Neural progenitor cell (in vitro differentiated cells): ENCODE results near the gene HECTD2. TPM values are rescaled to one million over a fixed set of nuclear protein-coding genes. Genes with fewer than 3 reads are reported as not detected.

Experiments used
- DNase-seq: peaks from one replicate; pipeline ENCODE4 v3.0.0-alpha.2; 2016; ENCODE audit warnings: low spot score
- H2AFZ ChIP-seq: fragments of 200-600 bp; sonication (generic); replicated peaks from 2 replicates; pipeline ENCODE4 v1.6.1; 2016; ENCODE audit warnings: antibody characterized with exemption
- H3F3A ChIP-seq: fragments of 200-600 bp; sonication (generic); 2 replicates; pipeline ENCODE4 v1.6.1; 2016; ENCODE audit warnings: antibody characterized with exemption, low read depth
- H3K27ac ChIP-seq: fragments of 200-600 bp; sonication (generic); 2 replicates; pipeline ENCODE4 v1.5.1; 2016; ENCODE audit warnings: mild to moderate bottlenecking
- H3K27me3 ChIP-seq: fragments of 200-600 bp; sonication (generic); 2 replicates; pipeline ENCODE4 v1.6.1; 2016; ENCODE audit warnings: mild to moderate bottlenecking, moderate library complexity
- H3K36me3 ChIP-seq: fragments of 200-600 bp; sonication (generic); 2 replicates; pipeline ENCODE4 v1.5.1; 2016
- H3K4me1 ChIP-seq: fragments of 200-600 bp; sonication (generic); 2 replicates; pipeline ENCODE4 v1.6.1; 2016; ENCODE audit warnings: mixed run types
- H3K4me2 ChIP-seq: fragments of 200-600 bp; sonication (generic); 2 replicates; pipeline ENCODE4 v1.6.1; 2016
- H3K4me3 ChIP-seq: fragments of 200-600 bp; sonication (generic); 2 replicates; pipeline ENCODE4 v1.5.1; 2016
- H3K79me2 ChIP-seq: fragments of 200-600 bp; sonication (generic); 2 replicates; pipeline ENCODE4 v1.6.1; 2016; ENCODE audit warnings: low read depth
- H3K9ac ChIP-seq: fragments of 200-600 bp; sonication (generic); 2 replicates; pipeline ENCODE4 v1.6.1; 2016
- H3K9me3 ChIP-seq: fragments of 200-600 bp; sonication (generic); 2 replicates; pipeline ENCODE4 v1.5.1; 2016; ENCODE audit warnings: low read depth
- H4K20me1 ChIP-seq: fragments of 200-600 bp; sonication (generic); 2 replicates; pipeline ENCODE4 v1.6.1; 2016; ENCODE audit warnings: low read depth
- H3K27ac Mint-ChIP-seq: 3 replicates; pipeline ENCODE4 v1.8.0; 2021; ENCODE audit warnings: mixed read lengths
- H3K27me3 Mint-ChIP-seq: 2 replicates; pipeline ENCODE4 v1.8.0; 2022; ENCODE audit warnings: low read depth, mild to moderate bottlenecking, inconsistent platforms, moderate library complexity, mixed read lengths; ENCODE audit not compliant: insufficient read depth
- H3K36me3 Mint-ChIP-seq: 3 replicates; pipeline ENCODE4 v1.8.0; 2021; ENCODE audit warnings: mixed read lengths
- H3K4me1 Mint-ChIP-seq: 3 replicates; pipeline ENCODE4 v1.8.0; 2021; ENCODE audit warnings: mixed read lengths
- H3K4me3 Mint-ChIP-seq: 3 replicates; pipeline ENCODE4 v1.8.0; 2021; ENCODE audit warnings: mild to moderate bottlenecking, moderate library complexity, mixed read lengths
- H3K9me3 Mint-ChIP-seq: 3 replicates; pipeline ENCODE4 v1.8.0; 2020; ENCODE audit warnings: mixed read lengths
- CTCF ChIP-seq: fragments of 200-600 bp; sonication (generic); IDR thresholded peaks from 2 replicates; pipeline ENCODE4 v1.5.1; 2017; ENCODE audit warnings: antibody characterized with exemption, mild to moderate bottlenecking
- EZH2 ChIP-seq: fragments of 200-600 bp; sonication (generic); IDR thresholded peaks from 2 replicates; pipeline ENCODE4 v1.6.1; 2017; ENCODE audit warnings: antibody characterized with exemption, mild to moderate bottlenecking, moderate library complexity
- EZH2phosphoT487 ChIP-seq: fragments of 200-600 bp; sonication (generic); IDR thresholded peaks from 2 replicates; pipeline ENCODE4 v1.6.1; 2017; ENCODE audit warnings: antibody characterized with exemption
- total RNA-seq: library from RNA; depleted of rRNA; stranded (reverse); fragments of >200 nt; gene quantifications from 2 replicates; pipeline ENCODE4 v1.2.3, GENCODE V29; 2015; ENCODE audit warnings: low replicate concordance

Gene HECTD2
- total RNA-seq, 1 donor from 2014 or later, result 51.5 TPM

- Mint-ChIP-seq H3K4me3 (no peak overlapping the region), H3K27ac (no peak overlapping the region)
- no peak overlapping the region for H3K27ac ChIP-seq
Observed at GRCh38 chr10:91418416-91418815, 8.3 kb downstream of the HECTD2 start.

GRCh38 chr10:91420868-91421267 lies 10.7 kb downstream of the HECTD2 start:
- peaks cover 11% of the 10 kb centered on the region for H3K4me1 Mint-ChIP-seq
- Histone ChIP-seq H3K79me2 (peaks cover 83% of the 10 kb centered on the region), H3K9me3 (no peaks in the 10 kb centered on the region), H2AFZ (no peak overlapping the region), H3K4me2 (no peak overlapping the region), H3K27ac (no peak overlapping the region), H3K4me3 (no peak overlapping the region), H4K20me1 (peaks cover 8% of the 10 kb centered on the region), H3K9ac (no peak overlapping the region), H3K36me3 (no peaks in the 10 kb centered on the region), H3K27me3 (no peaks in the 10 kb centered on the region), H3K4me1 (no peaks in the 10 kb centered on the region), H3F3A (no peaks in the 10 kb centered on the region)
- H3K36me3 Mint-ChIP-seq, result peaks cover 19% of the 10 kb centered on the region
- TF ChIP-seq EZH2 (no peak), EZH2phosphoT487 (no peak), CTCF (no peak)
- no peaks in the 10 kb centered on the region for H3K27me3 Mint-ChIP-seq
- DNase-seq, result no peak
- no peak overlapping the region for H3K27ac Mint-ChIP-seq
- peaks cover 16% of the 10 kb centered on the region for H3K9me3 Mint-ChIP-seq
- no peak overlapping the region for H3K4me3 Mint-ChIP-seq

More at GRCh38 chr10:91418416-91418815, 8.3 kb downstream of the HECTD2 start:
- peaks cover 16% of the 10 kb centered on the region for H3K4me1 ChIP-seq
- no peak overlapping the region for H3K4me3 ChIP-seq
- no peak for DNase-seq
- no peaks in the 10 kb centered on the region for H3K36me3 ChIP-seq
- no peak overlapping the region for H3K4me2 ChIP-seq
- TF ChIP-seq CTCF, result no peak
- no peak for TF ChIP-seq EZH2
- no peaks in the 10 kb centered on the region for H3K9me3 ChIP-seq
- Mint-ChIP-seq H3K9me3 (peaks cover 16% of the 10 kb centered on the region), H3K4me1 (peaks cover 13% of the 10 kb centered on the region), H3K27me3 (no peaks in the 10 kb centered on the region), H3K36me3 (peaks cover 16% of the 10 kb centered on the region)
- no peak overlapping the region for H2AFZ ChIP-seq
- peaks cover 13% of the 10 kb centered on the region for H4K20me1 ChIP-seq
- no peaks in the 10 kb centered on the region for H3K27me3 ChIP-seq
- peaks cover 16% of the 10 kb centered on the region for H3F3A ChIP-seq
- no peak overlapping the region for H3K9ac ChIP-seq
- peaks cover 93% of the 10 kb centered on the region for H3K79me2 ChIP-seq

- Mint-ChIP-seq H3K27me3 (no peaks in the 10 kb centered on the region), H3K36me3 (peaks cover 26% of the 10 kb centered on the region), H3K27ac (no peak overlapping the region), H3K9me3 (peaks cover 10% of the 10 kb centered on the region), H3K4me1 (peaks cover 4% of the 10 kb centered on the region), H3K4me3 (no peak overlapping the region)
- TF ChIP-seq EZH2 (no peak), EZH2phosphoT487 (no peak), CTCF (no peak)
- Histone ChIP-seq H3K36me3 (no peaks in the 10 kb centered on the region), H3K9ac (no peak overlapping the region), H3K27ac (no peak overlapping the region), H3K4me3 (no peak overlapping the region), H3K9me3 (no peaks in the 10 kb centered on the region), H3K27me3 (no peaks in the 10 kb centered on the region), H3K79me2 (peaks cover 70% of the 10 kb centered on the region), H3K4me2 (no peak overlapping the region), H3K4me1 (no peaks in the 10 kb centered on the region), H2AFZ (no peak overlapping the region), H3F3A (no peaks in the 10 kb centered on the region), H4K20me1 (peaks cover 8% of the 10 kb centered on the region)
- DNase-seq, result no peak
Observed at GRCh38 chr10:91422915-91423314, 12.8 kb downstream of the HECTD2 start.
